HepG2 (cell line): Measurements from ENCODE around the gene PYCARD. TPM values are rescaled to one million over a fixed set of nuclear protein-coding genes. Genes with fewer than 3 reads are reported as not detected.
A peak's percentile ranks its signal among the peaks of the same experiment; 100 is the strongest.

Experiments used
- ARID2 ChIP-seq: sonication (generic); formaldehyde crosslinking; IDR thresholded peaks from 2 replicates; pipeline ENCODE4 v1.8.1; 2022; ENCODE audit warnings: mild to moderate bottlenecking, missing genetic modification reagents, borderline replicate concordance
- ATAD3A ChIP-seq: sonication (generic); formaldehyde crosslinking; IDR thresholded peaks from 2 replicates; pipeline ENCODE4 v1.4.0; 2020; ENCODE audit warnings: missing genetic modification reagents
- ATF1 ChIP-seq: IDR thresholded peaks from 2 replicates; pipeline ENCODE4 v1.6.1; 2016; ENCODE audit warnings: mild to moderate bottlenecking, control low read depth
- ATF7 ChIP-seq, 2 experiments: fragments of 450-650 bp in 1 of 2; sonication (generic) in 1 of 2; formaldehyde crosslinking in 1 of 2; IDR thresholded peaks; 2 replicates each; pipeline versions ENCODE4 v1.4.0 to v1.6.1; 2016 to 2020; ENCODE audit warnings: antibody characterized with exemption in 1 of 2, mild to moderate bottlenecking in 1 of 2, missing genetic modification reagents in 1 of 2
- CREM ChIP-seq, 2 experiments: sonication (generic) in 1 of 2; formaldehyde crosslinking in 1 of 2; IDR thresholded peaks; 2 replicates each; pipeline versions ENCODE4 v1.4.0 to v1.6.1; 2016 to 2020; ENCODE audit warnings: antibody characterized with exemption in 1 of 2, mild to moderate bottlenecking in 1 of 2, missing genetic modification reagents in 1 of 2
- FOXK2 ChIP-seq: fragments of 450-650 bp; IDR thresholded peaks from 2 replicates; pipeline ENCODE4 v1.6.1; 2016
- GTF2F1 ChIP-seq: fragments of 150-350 bp; IDR thresholded peaks from 2 replicates; pipeline ENCODE4 v1.6.1; 2014; ENCODE audit warnings: low read length
- POLR2G ChIP-seq: fragments of 200-400 bp; formaldehyde crosslinking; IDR thresholded peaks from 2 replicates; pipeline ENCODE4 v1.6.1; 2018; ENCODE audit warnings: mild to moderate bottlenecking, low read depth, low read length, moderate library complexity
- RBM22 ChIP-seq: fragments of 200-400 bp; formaldehyde crosslinking; optimal IDR thresholded peaks from 2 replicates; pipeline ENCODE3; 2017; ENCODE audit warnings: mild to moderate bottlenecking, low read length, moderate library complexity
- RFXAP ChIP-seq: sonication (generic); formaldehyde crosslinking; IDR thresholded peaks from 2 replicates; pipeline ENCODE4 v1.4.0; 2020; ENCODE audit warnings: missing genetic modification reagents, borderline replicate concordance
- SMARCE1 ChIP-seq: fragments of 450-650 bp; IDR thresholded peaks from 2 replicates; pipeline ENCODE4 v1.6.1; 2017; ENCODE audit warnings: borderline replicate concordance
- ZBTB42 ChIP-seq: sonication (generic); formaldehyde crosslinking; IDR thresholded peaks from 2 replicates; pipeline ENCODE4 v1.5.0; 2020; ENCODE audit warnings: mild to moderate bottlenecking, missing genetic modification reagents
- ZNF614 ChIP-seq: IDR thresholded peaks from 2 replicates; pipeline ENCODE4 v1.6.1; 2018; ENCODE audit warnings: missing biosample characterization, missing genetic modification reagents, inconsistent platforms, borderline replicate concordance
- ZNF660 ChIP-seq: sonication (generic); formaldehyde crosslinking; IDR thresholded peaks from 2 replicates; pipeline ENCODE4 v1.5.1; 2020; ENCODE audit warnings: mild to moderate bottlenecking, low read depth, missing genetic modification reagents, borderline replicate concordance
- polyA plus RNA-seq, 8 experiments: library from polyadenylated mRNA; depleted of rRNA in 3 of 8; stranded (reverse) in 7 of 8; unstranded in 1 of 8; fragments of >200 nt; fragmentation: Illumina TruSeq in 4 of 8; extraction: Trizol in 4 of 8; gene quantifications; 2 replicates each; pipeline versions ENCODE4 v1.2.1 to v1.2.3, GENCODE V29; 2011 to 2016; ENCODE audit warnings: low read depth in 4 of 8, missing spikeins in 1 of 8, mixed read lengths in 1 of 8; ENCODE audit not compliant: insufficient read depth in 1 of 8
- total RNA-seq, 5 experiments: library from RNA; depleted of rRNA; stranded (reverse); fragments of >200 nt; fragmentation: Illumina TruSeq; extraction: Trizol; gene quantifications; 2 replicates each; pipeline ENCODE4 v1.2.3, GENCODE V29; 2016; ENCODE audit warnings: low read depth in 1 of 5
- TF ChIP-seq, protein P1 (sequence below): sonication (generic); formaldehyde crosslinking; IDR thresholded peaks from 2 replicates; pipeline ENCODE4 v1.5.1; 2020; ENCODE audit warnings: mild to moderate bottlenecking, missing genetic modification reagents
- TF ChIP-seq, protein P2 (sequence below): sonication (generic); formaldehyde crosslinking; IDR thresholded peaks from 2 replicates; pipeline ENCODE4 v1.4.0; 2020; ENCODE audit warnings: mild to moderate bottlenecking, missing genetic modification reagents, borderline replicate concordance

The PYCARD gene
- total and polyA plus RNA-seq, 2 of the 13 experiments (the other 11 are each of a cell fraction or from before 2014, with no cell fraction given), result 4.8 to 9.2 TPM

DNA sequence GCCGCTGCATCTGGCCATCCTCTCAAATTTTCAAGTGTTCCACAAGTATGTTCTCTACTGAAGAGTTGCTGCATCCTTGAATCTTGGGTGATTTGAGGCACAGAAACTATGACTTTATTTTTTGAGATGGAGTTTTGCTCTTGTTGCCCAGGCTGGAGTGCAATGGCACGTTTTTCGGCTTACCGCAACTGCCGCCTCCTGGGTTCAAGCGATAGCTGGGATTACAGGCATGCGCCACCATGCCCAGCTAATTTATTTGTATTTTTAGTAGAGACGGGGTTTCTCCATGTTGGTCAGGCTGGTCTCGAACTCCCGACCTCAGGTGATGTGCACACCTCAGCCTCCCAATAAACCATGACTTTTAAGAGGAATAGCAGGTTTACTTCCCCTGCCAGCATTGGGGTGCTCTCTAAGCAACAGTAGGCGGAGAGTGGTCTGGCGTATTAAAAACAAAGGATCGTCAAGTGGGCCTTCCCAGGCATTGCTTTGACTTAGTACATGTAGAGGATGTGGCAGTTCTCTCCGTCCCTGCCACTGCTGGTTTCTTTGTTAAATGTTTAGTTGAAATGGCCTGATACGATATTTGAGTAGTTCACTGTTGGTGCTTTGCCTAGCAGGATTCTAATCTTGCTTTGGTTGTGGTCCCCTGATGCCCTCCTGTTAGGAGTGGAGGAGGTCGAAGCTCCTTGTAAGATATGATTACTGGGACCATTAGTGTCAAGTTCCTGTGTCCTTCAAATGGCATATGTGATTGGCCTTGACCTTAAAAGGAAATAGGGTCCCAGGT lies 9.5 kb downstream of the PYCARD start (continued):
- 0 out of 2 replicates have a peak, but pooled peaks have one; percentile 22 for TF ChIP-seq POLR2G
- TF ChIP-seq ATF1, result no peak
- TF ChIP-seq, protein P1, sequence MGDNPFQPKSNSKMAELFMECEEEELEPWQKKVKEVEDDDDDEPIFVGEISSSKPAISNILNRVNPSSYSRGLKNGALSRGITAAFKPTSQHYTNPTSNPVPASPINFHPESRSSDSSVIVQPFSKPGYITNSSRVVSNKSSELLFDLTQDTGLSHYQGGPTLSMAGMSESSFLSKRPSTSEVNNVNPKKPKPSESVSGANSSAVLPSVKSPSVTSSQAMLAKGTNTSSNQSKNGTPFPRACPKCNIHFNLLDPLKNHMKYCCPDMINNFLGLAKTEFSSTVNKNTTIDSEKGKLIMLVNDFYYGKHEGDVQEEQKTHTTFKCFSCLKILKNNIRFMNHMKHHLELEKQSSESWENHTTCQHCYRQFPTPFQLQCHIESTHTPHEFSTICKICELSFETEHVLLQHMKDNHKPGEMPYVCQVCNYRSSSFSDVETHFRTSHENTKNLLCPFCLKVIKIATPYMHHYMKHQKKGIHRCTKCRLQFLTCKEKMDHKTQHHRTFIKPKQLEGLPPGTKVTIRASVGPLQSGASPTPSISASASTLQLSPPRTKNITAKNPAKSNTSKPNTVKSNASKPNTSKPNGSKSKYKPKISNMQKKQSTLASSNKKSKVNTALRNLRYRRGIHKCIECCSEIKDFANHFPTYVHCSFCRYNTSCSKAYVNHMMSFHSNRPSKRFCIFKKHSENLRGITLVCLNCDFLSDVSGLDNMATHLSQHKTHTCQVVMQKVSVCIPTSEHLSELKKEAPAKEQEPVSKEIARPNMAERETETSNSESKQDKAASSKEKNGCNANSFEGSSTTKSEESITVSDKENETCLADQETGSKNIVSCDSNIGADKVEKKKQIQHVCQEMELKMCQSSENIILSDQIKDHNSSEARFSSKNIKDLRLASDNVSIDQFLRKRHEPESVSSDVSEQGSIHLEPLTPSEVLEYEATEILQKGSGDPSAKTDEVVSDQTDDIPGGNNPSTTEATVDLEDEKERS (CRISPR knock-in tag), result no peak
- no peak for TF ChIP-seq ZNF614 (CRISPR knock-in tag)
- no peak for TF ChIP-seq RFXAP (CRISPR knock-in tag)
- no peak for TF ChIP-seq ARID2 (CRISPR knock-in tag)
- no peak for TF ChIP-seq SMARCE1
- TF ChIP-seq FOXK2, result no peak
- no peak for TF ChIP-seq ZBTB42 (CRISPR knock-in tag)
- TF ChIP-seq CREM (IDR thresholded peaks at IDR 0.05), result no peak
- TF ChIP-seq CREM (CRISPR knock-in tag; IDR thresholded peaks at IDR 0.05), result no peak
- TF ChIP-seq ATAD3A (CRISPR knock-in tag), result no peak
- TF ChIP-seq RBM22, result peak; percentile 95
- no peak for TF ChIP-seq ATF7 (IDR thresholded peaks at IDR 0.05)
- no peak for TF ChIP-seq ATF7 (CRISPR knock-in tag; IDR thresholded peaks at IDR 0.05)
- TF ChIP-seq, protein P2, sequence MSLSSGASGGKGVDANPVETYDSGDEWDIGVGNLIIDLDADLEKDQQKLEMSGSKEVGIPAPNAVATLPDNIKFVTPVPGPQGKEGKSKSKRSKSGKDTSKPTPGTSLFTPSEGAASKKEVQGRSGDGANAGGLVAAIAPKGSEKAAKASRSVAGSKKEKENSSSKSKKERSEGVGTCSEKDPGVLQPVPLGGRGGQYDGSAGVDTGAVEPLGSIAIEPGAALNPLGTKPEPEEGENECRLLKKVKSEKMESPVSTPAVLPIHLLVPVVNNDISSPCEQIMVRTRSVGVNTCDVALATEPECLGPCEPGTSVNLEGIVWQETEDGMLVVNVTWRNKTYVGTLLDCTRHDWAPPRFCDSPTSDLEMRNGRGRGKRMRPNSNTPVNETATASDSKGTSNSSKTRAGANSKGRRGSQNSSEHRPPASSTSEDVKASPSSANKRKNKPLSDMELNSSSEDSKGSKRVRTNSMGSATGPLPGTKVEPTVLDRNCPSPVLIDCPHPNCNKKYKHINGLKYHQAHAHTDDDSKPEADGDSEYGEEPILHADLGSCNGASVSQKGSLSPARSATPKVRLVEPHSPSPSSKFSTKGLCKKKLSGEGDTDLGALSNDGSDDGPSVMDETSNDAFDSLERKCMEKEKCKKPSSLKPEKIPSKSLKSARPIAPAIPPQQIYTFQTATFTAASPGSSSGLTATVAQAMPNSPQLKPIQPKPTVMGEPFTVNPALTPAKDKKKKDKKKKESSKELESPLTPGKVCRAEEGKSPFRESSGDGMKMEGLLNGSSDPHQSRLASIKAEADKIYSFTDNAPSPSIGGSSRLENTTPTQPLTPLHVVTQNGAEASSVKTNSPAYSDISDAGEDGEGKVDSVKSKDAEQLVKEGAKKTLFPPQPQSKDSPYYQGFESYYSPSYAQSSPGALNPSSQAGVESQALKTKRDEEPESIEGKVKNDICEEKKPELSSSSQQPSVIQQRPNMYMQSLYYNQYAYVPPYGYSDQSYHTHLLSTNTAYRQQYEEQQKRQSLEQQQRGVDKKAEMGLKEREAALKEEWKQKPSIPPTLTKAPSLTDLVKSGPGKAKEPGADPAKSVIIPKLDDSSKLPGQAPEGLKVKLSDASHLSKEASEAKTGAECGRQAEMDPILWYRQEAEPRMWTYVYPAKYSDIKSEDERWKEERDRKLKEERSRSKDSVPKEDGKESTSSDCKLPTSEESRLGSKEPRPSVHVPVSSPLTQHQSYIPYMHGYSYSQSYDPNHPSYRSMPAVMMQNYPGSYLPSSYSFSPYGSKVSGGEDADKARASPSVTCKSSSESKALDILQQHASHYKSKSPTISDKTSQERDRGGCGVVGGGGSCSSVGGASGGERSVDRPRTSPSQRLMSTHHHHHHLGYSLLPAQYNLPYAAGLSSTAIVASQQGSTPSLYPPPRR (CRISPR knock-in tag), result no peak
- no peak for TF ChIP-seq GTF2F1
- TF ChIP-seq ZNF660 (CRISPR knock-in tag), result no peak
